HL-60 (cell line): ENCODE data around the gene KLF5.

Source experiments
- DNase-seq, 2 experiments: peaks; one replicate each; pipeline ENCODE4 v3.0.0-alpha.2; 2010 to 2020; ENCODE audit warnings: low read depth in 1 of 2, low spot score in 1 of 2
- H3K27ac ChIP-seq: fragments of 250-450 bp; sonication (Bioruptor Pico); replicated peaks from 2 replicates; pipeline ENCODE4 v1.5.1; 2020; ENCODE audit warnings: mild to moderate bottlenecking, moderate library complexity
- H3K27me3 ChIP-seq: fragments of 250-450 bp; sonication (Bioruptor Pico); 2 replicates; pipeline ENCODE4 v1.5.1; 2021; ENCODE audit warnings: mild to moderate bottlenecking, moderate library complexity; ENCODE audit not compliant: insufficient read depth, poor library complexity, severe bottlenecking
- H3K4me3 ChIP-seq: replicated peaks from 2 replicates; pipeline ENCODE4 v1.5.1; 2011; ENCODE audit warnings: mild to moderate bottlenecking, control low read depth, low read length; ENCODE audit not compliant: insufficient read depth
- GABPA ChIP-seq: IDR thresholded peaks from 2 replicates; pipeline ENCODE4 v1.6.1; 2012; ENCODE audit warnings: low read depth
- POLR2AphosphoS5 ChIP-seq: IDR thresholded peaks from 2 replicates; pipeline ENCODE4 v1.6.1; 2012; ENCODE audit warnings: low read depth
- SPI1 ChIP-seq: IDR thresholded peaks from 2 replicates; pipeline ENCODE4 v1.6.1; 2012; ENCODE audit warnings: low read depth, mild to moderate bottlenecking, borderline replicate concordance
- TF ChIP-seq, protein P1 (sequence below): IDR thresholded peaks from 2 replicates; pipeline ENCODE4 v1.6.1; 2012; ENCODE audit warnings: low read depth; ENCODE audit not compliant: insufficient replicate concordance
- TF ChIP-seq, protein P2 (sequence below): IDR thresholded peaks from one replicate; pipeline ENCODE4 v1.5.1; 2011; ENCODE audit warnings: low read length, control low read depth, inconsistent platforms; ENCODE audit not compliant: insufficient read depth

The KLF5 gene

DNA sequence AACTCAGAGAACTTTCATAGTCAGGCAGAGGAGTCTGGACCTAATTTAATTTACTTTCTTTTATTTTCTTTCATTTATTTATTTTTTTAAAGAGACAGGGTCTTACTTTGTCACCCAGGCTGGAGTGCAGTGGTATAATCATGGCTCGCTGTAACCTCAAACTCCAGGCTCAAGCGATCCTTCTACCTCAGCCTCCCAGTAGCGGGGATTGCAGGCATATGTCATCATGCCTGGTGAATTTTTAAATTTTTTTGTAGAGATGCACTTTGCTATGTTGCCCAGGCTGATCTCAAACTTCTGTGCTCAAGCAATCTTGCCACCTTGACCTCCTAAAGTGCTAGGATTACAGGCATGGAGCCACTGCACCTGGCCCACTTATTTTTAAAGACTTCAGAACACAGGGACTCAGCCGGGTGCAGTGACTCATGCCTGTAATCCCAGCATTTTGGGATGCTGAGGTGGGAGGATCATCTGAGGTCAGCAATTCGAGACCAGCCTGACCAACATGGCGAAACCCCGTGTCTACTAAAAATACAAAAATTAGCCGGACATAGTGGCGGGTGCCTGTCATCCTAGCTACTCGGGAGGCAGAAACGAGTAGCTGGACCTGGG lies 50.6 kb downstream of the KLF5 start:
- Histone ChIP-seq H3K4me3 (no peak overlapping the region), H3K27ac (no peak overlapping the region), H3K27me3 (no peaks in the 10 kb centered on the region)
- DNase-seq, result no peak
- no peak for TF ChIP-seq GABPA
- no peak for TF ChIP-seq SPI1
- TF ChIP-seq, protein P1, sequence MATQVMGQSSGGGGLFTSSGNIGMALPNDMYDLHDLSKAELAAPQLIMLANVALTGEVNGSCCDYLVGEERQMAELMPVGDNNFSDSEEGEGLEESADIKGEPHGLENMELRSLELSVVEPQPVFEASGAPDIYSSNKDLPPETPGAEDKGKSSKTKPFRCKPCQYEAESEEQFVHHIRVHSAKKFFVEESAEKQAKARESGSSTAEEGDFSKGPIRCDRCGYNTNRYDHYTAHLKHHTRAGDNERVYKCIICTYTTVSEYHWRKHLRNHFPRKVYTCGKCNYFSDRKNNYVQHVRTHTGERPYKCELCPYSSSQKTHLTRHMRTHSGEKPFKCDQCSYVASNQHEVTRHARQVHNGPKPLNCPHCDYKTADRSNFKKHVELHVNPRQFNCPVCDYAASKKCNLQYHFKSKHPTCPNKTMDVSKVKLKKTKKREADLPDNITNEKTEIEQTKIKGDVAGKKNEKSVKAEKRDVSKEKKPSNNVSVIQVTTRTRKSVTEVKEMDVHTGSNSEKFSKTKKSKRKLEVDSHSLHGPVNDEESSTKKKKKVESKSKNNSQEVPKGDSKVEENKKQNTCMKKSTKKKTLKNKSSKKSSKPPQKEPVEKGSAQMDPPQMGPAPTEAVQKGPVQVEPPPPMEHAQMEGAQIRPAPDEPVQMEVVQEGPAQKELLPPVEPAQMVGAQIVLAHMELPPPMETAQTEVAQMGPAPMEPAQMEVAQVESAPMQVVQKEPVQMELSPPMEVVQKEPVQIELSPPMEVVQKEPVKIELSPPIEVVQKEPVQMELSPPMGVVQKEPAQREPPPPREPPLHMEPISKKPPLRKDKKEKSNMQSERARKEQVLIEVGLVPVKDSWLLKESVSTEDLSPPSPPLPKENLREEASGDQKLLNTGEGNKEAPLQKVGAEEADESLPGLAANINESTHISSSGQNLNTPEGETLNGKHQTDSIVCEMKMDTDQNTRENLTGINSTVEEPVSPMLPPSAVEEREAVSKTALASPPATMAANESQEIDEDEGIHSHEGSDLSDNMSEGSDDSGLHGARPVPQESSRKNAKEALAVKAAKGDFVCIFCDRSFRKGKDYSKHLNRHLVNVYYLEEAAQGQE, result no peak
- no peak for TF ChIP-seq POLR2AphosphoS5
- TF ChIP-seq, protein P2, sequence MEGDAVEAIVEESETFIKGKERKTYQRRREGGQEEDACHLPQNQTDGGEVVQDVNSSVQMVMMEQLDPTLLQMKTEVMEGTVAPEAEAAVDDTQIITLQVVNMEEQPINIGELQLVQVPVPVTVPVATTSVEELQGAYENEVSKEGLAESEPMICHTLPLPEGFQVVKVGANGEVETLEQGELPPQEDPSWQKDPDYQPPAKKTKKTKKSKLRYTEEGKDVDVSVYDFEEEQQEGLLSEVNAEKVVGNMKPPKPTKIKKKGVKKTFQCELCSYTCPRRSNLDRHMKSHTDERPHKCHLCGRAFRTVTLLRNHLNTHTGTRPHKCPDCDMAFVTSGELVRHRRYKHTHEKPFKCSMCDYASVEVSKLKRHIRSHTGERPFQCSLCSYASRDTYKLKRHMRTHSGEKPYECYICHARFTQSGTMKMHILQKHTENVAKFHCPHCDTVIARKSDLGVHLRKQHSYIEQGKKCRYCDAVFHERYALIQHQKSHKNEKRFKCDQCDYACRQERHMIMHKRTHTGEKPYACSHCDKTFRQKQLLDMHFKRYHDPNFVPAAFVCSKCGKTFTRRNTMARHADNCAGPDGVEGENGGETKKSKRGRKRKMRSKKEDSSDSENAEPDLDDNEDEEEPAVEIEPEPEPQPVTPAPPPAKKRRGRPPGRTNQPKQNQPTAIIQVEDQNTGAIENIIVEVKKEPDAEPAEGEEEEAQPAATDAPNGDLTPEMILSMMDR, result no peak

DNA sequence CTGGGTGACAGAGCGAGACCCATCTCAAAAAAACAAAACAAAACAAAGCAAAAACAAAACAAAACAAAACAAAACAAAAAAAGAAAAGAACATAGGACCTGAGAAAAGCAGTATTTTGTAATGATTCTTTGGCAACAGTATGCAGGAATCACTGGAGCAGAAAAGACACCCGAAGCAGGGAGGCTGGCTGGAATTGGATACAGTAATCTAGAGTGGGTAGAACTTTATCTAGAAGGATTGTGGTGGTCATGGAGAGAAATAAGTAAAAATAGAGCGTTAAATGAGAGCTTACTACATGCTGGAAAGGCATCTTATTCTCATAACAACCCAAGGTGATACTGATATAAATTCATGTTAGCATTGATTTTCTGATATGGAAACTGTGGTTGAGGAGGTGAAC lies 51.2 kb downstream of the KLF5 start:
- no peak for TF ChIP-seq POLR2AphosphoS5
- DNase-seq, result no peak
- no peak overlapping the region for H3K4me3 ChIP-seq

DNA sequence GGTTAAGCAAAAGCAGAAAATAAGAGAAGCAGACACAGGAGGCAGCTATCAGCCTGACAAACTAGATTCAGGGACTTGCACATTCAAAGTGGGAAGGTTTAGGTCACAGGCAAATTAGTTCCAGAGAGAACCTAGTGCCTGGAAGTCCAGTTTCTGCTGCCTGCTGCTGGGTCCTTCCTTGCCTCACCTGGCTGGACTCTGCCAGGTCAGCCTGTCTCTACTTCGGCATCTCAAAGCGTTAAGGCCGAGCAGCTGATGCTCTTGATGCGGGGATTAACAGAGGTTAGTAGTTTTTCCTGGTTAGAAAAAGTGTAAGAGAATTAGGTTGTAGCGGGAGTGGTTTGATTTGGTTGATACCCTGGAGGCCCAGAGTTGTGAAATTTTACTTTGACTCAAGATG lies 52.0 kb downstream of the KLF5 start:
- Histone ChIP-seq H3K4me3 (no peak overlapping the region), H3K27me3 (no peaks in the 10 kb centered on the region), H3K27ac (no peak overlapping the region)
- TF ChIP-seq, protein P1, result no peak
- no peak for TF ChIP-seq POLR2AphosphoS5
- TF ChIP-seq, protein P2, result no peak
- no peak for TF ChIP-seq GABPA
- no peak for TF ChIP-seq SPI1
- no peak for DNase-seq

More for the DNA sequence above, 51.2 kb downstream of the KLF5 start:
- Histone ChIP-seq H3K27me3 (no peaks in the 10 kb centered on the region), H3K27ac (no peak overlapping the region)

DNA sequence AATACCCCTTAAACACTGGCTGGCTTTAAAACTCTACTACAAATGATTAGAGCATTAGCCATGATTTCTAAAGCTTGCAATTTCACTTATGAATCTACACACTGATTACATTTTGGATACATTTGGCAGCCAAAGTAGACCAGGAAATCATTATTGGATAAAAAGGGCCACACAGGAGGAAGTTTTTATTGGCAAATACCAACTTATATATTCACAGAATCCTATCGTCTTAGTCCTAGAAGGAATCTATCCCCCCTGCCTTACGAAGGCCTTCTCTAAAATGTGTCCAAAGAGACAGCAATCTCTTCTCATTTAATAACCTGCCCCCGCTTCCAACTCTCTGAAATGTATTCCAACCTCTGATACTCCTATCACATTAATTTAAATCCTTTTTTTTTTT lies 52.5 kb downstream of the KLF5 start:
- DNase-seq, result no peak
- TF ChIP-seq, protein P2, result no peak
- no peak for TF ChIP-seq SPI1
- TF ChIP-seq GABPA, result no peak
- TF ChIP-seq, protein P1, result no peak
- no peak for TF ChIP-seq POLR2AphosphoS5
- Histone ChIP-seq H3K27me3 (no peaks in the 10 kb centered on the region), H3K27ac (no peak overlapping the region), H3K4me3 (no peak overlapping the region)
